Mesenchymal stem cell (in vitro differentiated cells and primary cell): ENCODE data around the gene SAP30L.
A peak's percentile ranks its signal among the peaks of the same experiment; 100 is the strongest.

Experiments used
- DNase-seq: peaks from one replicate; pipeline ENCODE4 v3.0.0-alpha.2; 2013
- H2AFZ ChIP-seq: one replicate; pipeline ENCODE4 v1.6.1; 2013; ENCODE audit warnings: low read depth, mild to moderate bottlenecking, control low read depth, inconsistent platforms, low read length, moderate library complexity
- H2AK5ac ChIP-seq: 2 replicates; pipeline ENCODE4 v1.6.1; 2013; ENCODE audit warnings: low read length, moderate library complexity, mild to moderate bottlenecking, inconsistent platforms; ENCODE audit not compliant: severe bottlenecking
- H2BK120ac ChIP-seq: one replicate; pipeline ENCODE4 v1.6.1; 2013; ENCODE audit warnings: low read depth, mild to moderate bottlenecking, inconsistent platforms, low read length, moderate library complexity
- H2BK12ac ChIP-seq, 2 experiments: one replicate each; pipeline ENCODE4 v1.6.1; 2013; ENCODE audit warnings: inconsistent platforms in 2 of 2, low read length in 2 of 2, mild to moderate bottlenecking in 2 of 2, moderate library complexity in 2 of 2, control low read depth in 1 of 2
- H2BK15ac ChIP-seq: one replicate; pipeline ENCODE4 v1.6.1; 2013; ENCODE audit warnings: mild to moderate bottlenecking, low read depth, inconsistent platforms; ENCODE audit not compliant: poor library complexity, severe bottlenecking
- H2BK5ac ChIP-seq: 2 replicates; pipeline ENCODE4 v1.6.1; 2013; ENCODE audit warnings: low read depth, mild to moderate bottlenecking, low read length, control low read depth, inconsistent platforms; ENCODE audit not compliant: poor library complexity, severe bottlenecking
- H3K14ac ChIP-seq, 2 experiments: one replicate each; pipeline ENCODE4 v1.6.1; 2013; ENCODE audit warnings: inconsistent platforms in 2 of 2, low read length in 2 of 2, control low read depth in 1 of 2, mild to moderate bottlenecking in 1 of 2, moderate library complexity in 1 of 2
- H3K18ac ChIP-seq, 2 experiments: one replicate each; pipeline ENCODE4 v1.6.1; 2013; ENCODE audit warnings: inconsistent platforms in 2 of 2, low read length in 2 of 2, control low read depth in 1 of 2, low read depth in 1 of 2, mild to moderate bottlenecking in 1 of 2
- H3K23ac ChIP-seq, 2 experiments: one replicate each; pipeline ENCODE4 v1.6.1; 2013; ENCODE audit warnings: inconsistent platforms in 2 of 2, low read length in 2 of 2, mild to moderate bottlenecking in 2 of 2, moderate library complexity in 2 of 2, control low read depth in 1 of 2
- H3K27ac ChIP-seq: 2 replicates; pipeline ENCODE4 v1.5.1; 2013; ENCODE audit warnings: mild to moderate bottlenecking, moderate library complexity, low read length, control low read depth, inconsistent platforms; ENCODE audit not compliant: poor library complexity, severe bottlenecking
- H3K27me3 ChIP-seq, 2 experiments: 2 replicates each; pipeline versions ENCODE4 v1.6.1 to v1.7.0; 2013; ENCODE audit warnings: low read length in 2 of 2, mild to moderate bottlenecking in 2 of 2, moderate library complexity in 2 of 2, control low read depth in 1 of 2, inconsistent platforms in 1 of 2; ENCODE audit not compliant: control insufficient read depth in 1 of 2, insufficient read depth in 1 of 2
- H3K36me3 ChIP-seq, 2 experiments: 2 replicates each; pipeline versions ENCODE4 v1.6.1 to v1.7.0; 2013; ENCODE audit warnings: low read length in 2 of 2, control low read depth in 1 of 2, inconsistent platforms in 1 of 2, low read depth in 1 of 2, mild to moderate bottlenecking in 1 of 2; ENCODE audit not compliant: insufficient read depth in 2 of 2, control insufficient read depth in 1 of 2
- H3K4ac ChIP-seq, 2 experiments: one replicate each; pipeline ENCODE4 v1.6.1; 2013; ENCODE audit warnings: inconsistent platforms in 2 of 2, low read length in 2 of 2, mild to moderate bottlenecking in 2 of 2, moderate library complexity in 2 of 2, control low read depth in 1 of 2, low read depth in 1 of 2
- H3K4me1 ChIP-seq: 2 replicates; pipeline ENCODE4 v1.6.1; 2013; ENCODE audit warnings: low read depth, low read length, control low read depth; ENCODE audit not compliant: control insufficient read depth, insufficient read depth
- H3K4me2 ChIP-seq: 2 replicates; pipeline ENCODE4 v1.6.1; 2013; ENCODE audit warnings: low read length, mild to moderate bottlenecking, inconsistent platforms; ENCODE audit not compliant: poor library complexity, severe bottlenecking
- H3K4me3 ChIP-seq, 2 experiments: 2 replicates each; pipeline versions ENCODE4 v1.5.1 to v1.7.0; 2013; ENCODE audit warnings: low read length in 2 of 2, mild to moderate bottlenecking in 2 of 2, control low read depth in 1 of 2, low read depth in 1 of 2; ENCODE audit not compliant: insufficient read depth in 1 of 2
- H3K79me1 ChIP-seq: replicated peaks from 2 replicates; pipeline ENCODE4 v1.6.1; 2013; ENCODE audit warnings: mild to moderate bottlenecking, control low read depth, low read length, inconsistent platforms; ENCODE audit not compliant: poor library complexity, severe bottlenecking
- H3K9ac ChIP-seq: 2 replicates; pipeline ENCODE4 v1.7.0; 2013; ENCODE audit warnings: mild to moderate bottlenecking, low read length, moderate library complexity
- H3K9me3 ChIP-seq: 2 replicates; pipeline ENCODE4 v1.7.0; 2013; ENCODE audit warnings: mild to moderate bottlenecking, low read length; ENCODE audit not compliant: control insufficient read depth
- H4K8ac ChIP-seq: one replicate; pipeline ENCODE4 v1.6.1; 2013; ENCODE audit warnings: inconsistent platforms, mild to moderate bottlenecking, low read length, moderate library complexity
- H4K91ac ChIP-seq: one replicate; pipeline ENCODE4 v1.6.1; 2013; ENCODE audit warnings: mild to moderate bottlenecking, low read length, inconsistent platforms
- WGBS: methylation state at CpG from one replicate; pipeline ENCODE4 v1.1.7; 2013; ENCODE audit warnings: mixed read lengths; 5-methylcytosine and 5-hydroxymethylcytosine counted together

Gene SAP30L

DNA sequence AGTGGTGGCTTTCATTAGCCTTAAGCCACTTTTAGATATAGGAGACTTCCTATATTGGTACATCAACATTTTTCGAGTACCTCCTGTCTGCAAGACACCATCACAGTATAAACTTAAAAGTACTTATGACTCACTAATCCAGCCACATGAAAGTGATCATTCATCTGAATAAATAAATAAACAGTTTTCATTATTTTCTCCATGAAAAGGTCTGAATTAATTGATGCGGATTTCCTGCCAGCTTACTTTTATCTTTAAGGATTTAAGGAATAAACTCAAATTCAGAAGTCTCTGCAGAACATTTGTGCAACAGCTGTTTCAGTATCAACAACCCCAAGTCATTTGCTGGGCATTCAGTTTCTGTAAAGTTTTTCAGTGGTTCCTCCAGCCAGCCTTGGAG lies 4.0 kb downstream of the SAP30L start:
- no peak overlapping the region for H2BK15ac ChIP-seq
- no peak overlapping the region for H3K14ac ChIP-seq
- H3K9ac ChIP-seq: no peak overlapping the region
- no peak overlapping the region for H3K18ac ChIP-seq
- H3K4me3 ChIP-seq: no peak overlapping the region
- no peak overlapping the region for H4K91ac ChIP-seq
- H2AFZ ChIP-seq: no peak overlapping the region
- no peak overlapping the region for H2BK12ac ChIP-seq
- peak; percentile 37 for DNase-seq
- H3K4me2 ChIP-seq: no peak overlapping the region
- H3K36me3 ChIP-seq: peaks cover 16 to 49% of the 10 kb centered on the region in 2 experiments
- no peak overlapping the region for H4K8ac ChIP-seq
- H3K4me1 ChIP-seq: peaks cover 3% of the 10 kb centered on the region
- H3K4ac ChIP-seq: no peak overlapping the region
- H2BK5ac ChIP-seq: no peak overlapping the region
- WGBS: 62% methylated on average over 2 of the region's 2 CpGs
- H3K27me3 ChIP-seq: no peaks in the 10 kb centered on the region
- H2AK5ac ChIP-seq: no peak overlapping the region
- H3K9me3 ChIP-seq: no peaks in the 10 kb centered on the region
- no peak overlapping the region for H3K23ac ChIP-seq
- H3K79me1 ChIP-seq: peaks cover 31% of the 10 kb centered on the region
- H2BK120ac ChIP-seq: no peak overlapping the region
- no peak overlapping the region for H3K27ac ChIP-seq

DNA sequence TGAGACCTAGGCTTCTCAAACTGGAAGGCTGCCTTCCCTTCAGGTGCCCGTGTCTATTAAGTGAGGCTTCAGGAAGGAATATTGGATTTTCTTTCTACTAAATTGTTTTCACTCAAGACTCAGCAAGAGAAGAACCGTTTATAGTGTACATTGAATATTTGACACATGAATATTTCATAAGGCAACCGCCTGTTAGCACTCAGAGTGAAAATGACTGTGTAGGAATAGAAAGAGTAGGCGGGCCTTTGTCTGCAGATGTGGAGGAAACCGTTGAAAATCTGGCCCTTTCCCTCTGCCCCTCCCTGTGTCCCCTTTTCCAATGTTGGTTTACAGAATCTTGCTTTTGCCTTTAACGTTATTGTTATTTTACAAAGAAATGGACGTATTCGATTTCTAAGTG lies 6.2 kb downstream of the SAP30L start:
- H2BK15ac ChIP-seq: no peak overlapping the region
- no peak overlapping the region for H2BK120ac ChIP-seq
- 96% methylated on average over 8 of the region's 8 CpGs for WGBS

DNA sequence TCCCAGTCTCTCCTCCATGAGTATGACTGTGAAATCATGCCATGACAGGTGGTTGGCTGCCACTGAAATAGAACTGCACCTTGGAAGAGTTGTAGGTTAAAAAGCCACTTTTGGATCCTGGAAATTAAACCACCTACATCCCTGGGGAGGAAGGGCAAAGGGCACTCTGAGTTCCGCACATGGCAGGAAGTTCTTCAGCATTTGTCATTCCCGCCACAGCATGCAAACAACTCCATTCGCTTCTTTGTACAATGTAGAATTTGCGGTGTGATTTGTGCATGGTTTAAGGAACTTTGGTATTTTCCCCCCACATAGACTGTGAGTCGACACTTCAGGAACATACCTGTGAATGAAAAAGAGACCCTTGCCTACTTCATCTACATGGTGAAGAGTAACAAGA lies 9.8 kb downstream of the SAP30L start:
- 100% methylated on average over 1 of the region's 5 CpGs for WGBS
- no peak for DNase-seq

More for the DNA sequence above, 6.2 kb downstream of the SAP30L start:
- H3K4me1 ChIP-seq: peaks cover 2% of the 10 kb centered on the region
- H3K9ac ChIP-seq: no peak overlapping the region
- no peaks in the 10 kb centered on the region for H3K27me3 ChIP-seq
- no peak overlapping the region for H4K8ac ChIP-seq
- no peak overlapping the region for H2AFZ ChIP-seq
- no peak overlapping the region for H3K4me2 ChIP-seq
- H3K27ac ChIP-seq: no peak overlapping the region
- no peak overlapping the region for H3K14ac ChIP-seq
- H3K79me1 ChIP-seq: peaks cover 26% of the 10 kb centered on the region
- no peak for DNase-seq
- no peak overlapping the region for H2BK12ac ChIP-seq
- no peak overlapping the region for H3K4me3 ChIP-seq
- no peak overlapping the region for H3K4ac ChIP-seq
- no peak overlapping the region for H3K23ac ChIP-seq
- no peak overlapping the region for H4K91ac ChIP-seq
- H3K36me3 ChIP-seq: peaks cover 31 to 70% of the 10 kb centered on the region in 2 experiments
- no peak overlapping the region for H2BK5ac ChIP-seq
- H3K18ac ChIP-seq: no peak overlapping the region
- H3K9me3 ChIP-seq: no peaks in the 10 kb centered on the region
- no peak overlapping the region for H2AK5ac ChIP-seq

DNA sequence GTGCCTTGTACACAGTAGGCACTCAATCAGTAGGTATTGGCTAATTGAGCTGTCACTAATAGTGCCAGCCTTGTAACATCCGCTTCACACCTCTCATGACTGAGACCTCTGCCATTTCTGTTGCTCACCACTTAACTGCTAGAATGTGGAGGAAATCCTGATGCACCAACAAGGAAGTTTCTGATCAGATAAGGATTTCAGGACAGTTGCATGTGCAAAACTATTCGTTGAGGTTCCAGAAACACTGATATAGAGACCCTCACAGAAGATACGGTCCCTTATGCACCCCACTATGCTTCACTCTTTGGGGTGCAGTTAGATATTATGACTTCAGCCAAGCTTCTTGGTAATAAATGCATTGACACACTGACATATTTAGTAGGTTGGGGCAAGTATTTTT lies 10.7 kb downstream of the SAP30L start:
- Histone ChIP-seq H2BK12ac (no peak overlapping the region), H4K91ac (no peak overlapping the region), H3K23ac (no peak overlapping the region), H3K9me3 (no peaks in the 10 kb centered on the region), H3K27me3 (no peaks in the 10 kb centered on the region), H3K36me3 (peaks cover 40 to 82% of the 10 kb centered on the region in 2 experiments), H4K8ac (no peak overlapping the region), H2BK5ac (no peak overlapping the region), H3K79me1 (peaks cover 10% of the 10 kb centered on the region), H3K4me2 (no peak overlapping the region), H3K14ac (peak overlapping the region in 1 of 2 experiments; percentile 29), H3K4ac (no peak overlapping the region), H3K4me3 (no peak overlapping the region), H3K9ac (no peak overlapping the region), H2BK120ac (no peak overlapping the region), H3K27ac (no peak overlapping the region), H3K4me1 (no peaks in the 10 kb centered on the region), H2AFZ (no peak overlapping the region), H3K18ac (no peak overlapping the region), H2AK5ac (no peak overlapping the region), H2BK15ac (no peak overlapping the region)
- 100% methylated on average over 2 of the region's 3 CpGs for WGBS
- DNase-seq: no peak

More for the DNA sequence above, 9.8 kb downstream of the SAP30L start:
- Histone ChIP-seq H3K27ac (no peak overlapping the region), H3K79me1 (peaks cover 16% of the 10 kb centered on the region), H3K36me3 (peaks cover 40 to 87% of the 10 kb centered on the region in 2 experiments), H3K9ac (no peak overlapping the region), H4K8ac (no peak overlapping the region), H3K27me3 (no peaks in the 10 kb centered on the region), H2BK15ac (no peak overlapping the region), H3K4me3 (no peak overlapping the region), H3K4ac (no peak overlapping the region), H3K23ac (no peak overlapping the region), H3K18ac (no peak overlapping the region), H3K9me3 (no peaks in the 10 kb centered on the region), H4K91ac (no peak overlapping the region), H2AFZ (no peak overlapping the region), H2BK120ac (no peak overlapping the region), H2BK12ac (no peak overlapping the region), H3K4me1 (no peaks in the 10 kb centered on the region), H3K4me2 (no peak overlapping the region), H3K14ac (no peak overlapping the region), H2BK5ac (no peak overlapping the region), H2AK5ac (no peak overlapping the region)
